Ishikawa (cell line): Measurements from ENCODE around the gene WFIKKN1.

Experiments used
- CEBPB ChIP-seq: IDR thresholded peaks from 2 replicates; pipeline ENCODE4 v1.6.1; 2012
- EGR1 ChIP-seq: IDR thresholded peaks from 2 replicates; pipeline ENCODE4 v1.6.1; 2012
- NFIC ChIP-seq: IDR thresholded peaks from 2 replicates; pipeline ENCODE4 v1.6.1; 2012
- RAD21 ChIP-seq: IDR thresholded peaks from 2 replicates; pipeline ENCODE4 v1.6.1; 2012; ENCODE audit warnings: low read depth
- TAF1 ChIP-seq: IDR thresholded peaks from 2 replicates; pipeline ENCODE4 v1.6.1; 2012; ENCODE audit warnings: low read depth, mild to moderate bottlenecking
- TCF12 ChIP-seq: IDR thresholded peaks from 2 replicates; pipeline ENCODE4 v1.6.1; 2012; ENCODE audit warnings: low read depth
- TEAD4 ChIP-seq: IDR thresholded peaks from 2 replicates; pipeline ENCODE4 v1.6.1; 2012
- YY1 ChIP-seq: IDR thresholded peaks from 2 replicates; pipeline ENCODE4 v1.6.1; 2012; ENCODE audit warnings: low read depth
- TF ChIP-seq, protein P1 (sequence below): IDR thresholded peaks from 2 replicates; pipeline ENCODE4 v1.6.1; 2012; ENCODE audit warnings: low read depth, mild to moderate bottlenecking

DNA sequence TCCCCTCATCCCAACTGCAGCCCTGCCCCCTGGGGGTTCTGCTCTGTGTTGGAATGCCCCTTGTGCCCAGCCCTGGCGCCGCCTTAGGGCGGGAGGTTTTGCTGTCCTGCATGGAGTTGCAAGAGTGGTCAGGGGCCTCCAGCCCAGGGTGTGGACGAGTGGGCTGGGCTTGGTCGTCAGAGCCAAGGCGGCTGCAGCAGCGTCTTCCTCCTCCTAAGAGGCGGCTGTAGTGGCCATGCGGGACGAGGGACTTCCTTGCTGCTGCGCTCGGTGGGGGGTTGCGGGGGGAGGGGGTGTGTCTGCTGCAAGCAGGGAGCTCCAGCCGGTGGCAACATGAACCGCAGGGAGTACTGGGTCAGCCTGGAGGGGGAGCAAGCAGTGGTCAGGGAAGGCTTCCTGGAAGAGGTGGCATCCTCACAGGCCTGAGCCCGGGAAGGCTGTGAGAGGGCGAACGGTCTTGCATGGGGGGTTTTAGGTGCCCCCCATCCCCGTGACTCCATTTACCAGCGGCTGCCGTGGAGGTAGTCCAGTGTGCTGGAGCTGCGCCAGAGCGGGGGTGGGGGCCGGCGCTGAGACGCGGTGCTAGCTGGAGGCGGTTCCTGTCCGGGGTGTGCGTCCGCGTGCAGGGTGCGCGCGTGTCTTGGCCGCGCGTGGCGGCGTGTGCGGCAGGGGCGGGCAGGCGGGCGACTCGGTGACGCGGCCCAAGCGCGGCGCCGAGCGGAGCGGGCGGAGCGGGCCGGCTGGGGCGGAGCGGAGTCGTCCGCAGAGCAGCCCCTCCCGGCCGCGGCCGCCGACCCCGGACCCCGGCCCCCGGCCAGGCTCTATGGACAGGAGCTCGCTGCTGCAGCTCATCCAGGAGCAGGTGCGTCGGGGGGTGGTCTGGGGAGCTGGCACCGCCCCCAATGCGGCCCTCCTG lies 44.4 kb downstream of the WFIKKN1 start, which contains the start of gene RHBDL1:
- TF ChIP-seq CEBPB, result no peak
- TF ChIP-seq EGR1, result no peak
- TF ChIP-seq TCF12, result no peak
- TF ChIP-seq YY1, result no peak
- TF ChIP-seq NFIC, result peak; percentile 17; the same call in 1 of the 2 replicates
- TF ChIP-seq, protein P1, sequence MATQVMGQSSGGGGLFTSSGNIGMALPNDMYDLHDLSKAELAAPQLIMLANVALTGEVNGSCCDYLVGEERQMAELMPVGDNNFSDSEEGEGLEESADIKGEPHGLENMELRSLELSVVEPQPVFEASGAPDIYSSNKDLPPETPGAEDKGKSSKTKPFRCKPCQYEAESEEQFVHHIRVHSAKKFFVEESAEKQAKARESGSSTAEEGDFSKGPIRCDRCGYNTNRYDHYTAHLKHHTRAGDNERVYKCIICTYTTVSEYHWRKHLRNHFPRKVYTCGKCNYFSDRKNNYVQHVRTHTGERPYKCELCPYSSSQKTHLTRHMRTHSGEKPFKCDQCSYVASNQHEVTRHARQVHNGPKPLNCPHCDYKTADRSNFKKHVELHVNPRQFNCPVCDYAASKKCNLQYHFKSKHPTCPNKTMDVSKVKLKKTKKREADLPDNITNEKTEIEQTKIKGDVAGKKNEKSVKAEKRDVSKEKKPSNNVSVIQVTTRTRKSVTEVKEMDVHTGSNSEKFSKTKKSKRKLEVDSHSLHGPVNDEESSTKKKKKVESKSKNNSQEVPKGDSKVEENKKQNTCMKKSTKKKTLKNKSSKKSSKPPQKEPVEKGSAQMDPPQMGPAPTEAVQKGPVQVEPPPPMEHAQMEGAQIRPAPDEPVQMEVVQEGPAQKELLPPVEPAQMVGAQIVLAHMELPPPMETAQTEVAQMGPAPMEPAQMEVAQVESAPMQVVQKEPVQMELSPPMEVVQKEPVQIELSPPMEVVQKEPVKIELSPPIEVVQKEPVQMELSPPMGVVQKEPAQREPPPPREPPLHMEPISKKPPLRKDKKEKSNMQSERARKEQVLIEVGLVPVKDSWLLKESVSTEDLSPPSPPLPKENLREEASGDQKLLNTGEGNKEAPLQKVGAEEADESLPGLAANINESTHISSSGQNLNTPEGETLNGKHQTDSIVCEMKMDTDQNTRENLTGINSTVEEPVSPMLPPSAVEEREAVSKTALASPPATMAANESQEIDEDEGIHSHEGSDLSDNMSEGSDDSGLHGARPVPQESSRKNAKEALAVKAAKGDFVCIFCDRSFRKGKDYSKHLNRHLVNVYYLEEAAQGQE, result no peak
- no peak for TF ChIP-seq RAD21
- no peak for TF ChIP-seq TEAD4
- no peak for TF ChIP-seq TAF1
